K562 (cell line): Measurements from ENCODE around the gene TMCC2. TPM values are rescaled to one million over a fixed set of nuclear protein-coding genes. Genes with fewer than 3 reads are reported as not detected.

Experiments used
- AFF1 ChIP-seq, 2 experiments: fragments of 450-650 bp; IDR thresholded peaks; 2 replicates each; pipeline ENCODE4 v1.6.1; 2018; ENCODE audit warnings: mild to moderate bottlenecking in 2 of 2, low read depth in 1 of 2; ENCODE audit not compliant: partially characterized antibody in 2 of 2
- ARID2 ChIP-seq: fragments of 450-650 bp; IDR thresholded peaks from 2 replicates; pipeline ENCODE4 v1.6.1; 2017; ENCODE audit warnings: antibody characterized with exemption, mild to moderate bottlenecking
- ETV6 ChIP-seq, 3 experiments: fragments of 150-350 bp in 1 of 3; sonication (generic) in 1 of 3; formaldehyde crosslinking in 1 of 3; IDR thresholded peaks; 2 replicates each; pipeline versions ENCODE4 v1.6.1 to v1.8.0; 2014 to 2022; ENCODE audit warnings: borderline replicate concordance in 2 of 3, low read depth in 2 of 3, antibody characterized with exemption in 1 of 3, low read length in 1 of 3, mild to moderate bottlenecking in 1 of 3, missing genetic modification reagents in 1 of 3
- GABPB2 ChIP-seq: fragments of 250-450 bp; sonication (Bioruptor Pico); conservative IDR thresholded peaks from 2 replicates; pipeline ENCODE4 v1.5.1; 2021; ENCODE audit warnings: mild to moderate bottlenecking
- HDGF ChIP-seq: fragments of 450-650 bp; IDR thresholded peaks from 2 replicates; pipeline ENCODE4 v1.6.1; 2016
- PBX2 ChIP-seq, 2 experiments: IDR thresholded peaks in 1 of 2; conservative IDR thresholded peaks in 1 of 2; 2 replicates each; pipeline ENCODE4 v1.6.1; 2016; ENCODE audit warnings: low read depth in 2 of 2, mild to moderate bottlenecking in 1 of 2, missing compliant biosample characterization in 1 of 2, missing genetic modification characterization in 1 of 2, moderate library complexity in 1 of 2
- RBM39 ChIP-seq: fragments of 200-400 bp; formaldehyde crosslinking; optimal IDR thresholded peaks from 2 replicates; pipeline ENCODE3; 2018; ENCODE audit warnings: low read depth, low read length
- ZNF449 ChIP-seq: fragments of 250-450 bp; sonication (Bioruptor Pico); IDR thresholded peaks from 2 replicates; pipeline ENCODE4 v1.8.0; 2022; ENCODE audit warnings: moderate library complexity, mild to moderate bottlenecking, inconsistent platforms
- polyA plus RNA-seq, 8 experiments: library from polyadenylated mRNA; depleted of rRNA in 4 of 8; stranded (reverse) in 5 of 8; unstranded in 3 of 8; fragments of >200 nt; fragmentation: Nextera tagmentation in 2 of 8; fragmentation: Illumina TruSeq in 1 of 8; extraction: Ambion mirVana in 2 of 8; extraction: Trizol in 1 of 8; gene quantifications; 2 replicates each; pipeline versions ENCODE4 v1.2.1 to v1.2.3, GENCODE V29; 2011 to 2014; ENCODE audit warnings: inconsistent platforms in 1 of 8, missing spikeins in 1 of 8
- total RNA-seq, 7 experiments: library from RNA; depleted of rRNA in 6 of 7; stranded (reverse); fragments of >200 nt in 6 of 7; fragmentation: Illumina TruSeq in 2 of 7; extraction: Trizol in 2 of 7; gene quantifications; 2 replicates each; pipeline versions ENCODE4 v1.2.1 to v1.2.3, GENCODE V29; 2011 to 2021; ENCODE audit warnings: low replicate concordance in 1 of 7
- TF ChIP-seq, protein P1 (sequence below): fragments of 250-450 bp; sonication (Bioruptor Pico); IDR thresholded peaks from 2 replicates; pipeline ENCODE4 v1.4.0; 2020; ENCODE audit warnings: mild to moderate bottlenecking, moderate library complexity
- TF ChIP-seq, protein P2 (sequence below), 3 experiments: fragments of 200-800 bp in 1 of 3; fragments of 250-450 bp in 1 of 3; fragments of 450-650 bp in 1 of 3; sonication (Bioruptor Pico) in 1 of 3; sonication (Bioruptor generic) in 1 of 3; formaldehyde crosslinking in 1 of 3; IDR thresholded peaks; 2 replicates each; pipeline versions ENCODE4 v1.6.1 to v1.8.0; 2016 to 2022; ENCODE audit warnings: mild to moderate bottlenecking in 2 of 3, missing genetic modification characterization in 2 of 3, missing compliant biosample characterization in 1 of 3, moderate library complexity in 1 of 3

TMCC2 gene
- total and polyA plus RNA-seq, 9 of the 15 experiments (the other 6 are each of a cell fraction or from before 2014, with no cell fraction given), result 0.06 to 1.8 (median 0.98) TPM

GRCh38 chr1:205211839-205212536 is 15.8 kb upstream of the TMCC2 start (continued):
- TF ChIP-seq, protein P1, sequence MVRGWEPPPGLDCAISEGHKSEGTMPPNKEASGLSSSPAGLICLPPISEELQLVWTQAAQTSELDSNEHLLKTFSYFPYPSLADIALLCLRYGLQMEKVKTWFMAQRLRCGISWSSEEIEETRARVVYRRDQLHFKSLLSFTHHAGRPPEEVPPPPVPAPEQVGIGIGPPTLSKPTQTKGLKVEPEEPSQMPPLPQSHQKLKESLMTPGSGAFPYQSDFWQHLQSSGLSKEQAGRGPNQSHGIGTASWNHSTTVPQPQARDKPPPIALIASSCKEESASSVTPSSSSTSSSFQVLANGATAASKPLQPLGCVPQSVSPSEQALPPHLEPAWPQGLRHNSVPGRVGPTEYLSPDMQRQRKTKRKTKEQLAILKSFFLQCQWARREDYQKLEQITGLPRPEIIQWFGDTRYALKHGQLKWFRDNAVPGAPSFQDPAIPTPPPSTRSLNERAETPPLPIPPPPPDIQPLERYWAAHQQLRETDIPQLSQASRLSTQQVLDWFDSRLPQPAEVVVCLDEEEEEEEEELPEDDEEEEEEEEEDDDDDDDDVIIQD, result 0 out of 2 replicates have a peak, but pooled peaks have one; percentile 1
- TF ChIP-seq HDGF (0 out of 2 replicates have a peak, but pooled peaks have one; percentile 30), ZNF449 (CRISPR knock-in tag) (no peak), ARID2 (no peak), GABPB2 (CRISPR knock-in tag) (no peak), AFF1 (IDR thresholded peaks at IDR 0.05; ENCODE audit: low read depth in 1 of 2, partially characterized antibody in 2 of 2) (peak in 1 of 2 experiments; percentile 70), RBM39 (peak; percentile 49), PBX2 (CRISPR knock-in tag; IDR thresholded peaks at IDR 0.05; ENCODE audit: low read depth) (no peak), PBX2 (tag; conservative IDR thresholded peaks at IDR 0.05; ENCODE audit: low read depth) (0 out of 2 replicates have a peak, but pooled peaks have one; percentile 5), ETV6 (IDR thresholded peaks at IDR 0.05; ENCODE audit: borderline replicate concordance in 1 of 2, low read depth in 2 of 2, low read length in 1 of 2) (0 out of 4 replicates have a peak, but pooled peaks of 1 of the 2 experiments have one; percentile 1), ETV6 (CRISPR knock-in tag; IDR thresholded peaks at IDR 0.05; ENCODE audit: borderline replicate concordance) (no peak)
- TF ChIP-seq, protein P2, sequence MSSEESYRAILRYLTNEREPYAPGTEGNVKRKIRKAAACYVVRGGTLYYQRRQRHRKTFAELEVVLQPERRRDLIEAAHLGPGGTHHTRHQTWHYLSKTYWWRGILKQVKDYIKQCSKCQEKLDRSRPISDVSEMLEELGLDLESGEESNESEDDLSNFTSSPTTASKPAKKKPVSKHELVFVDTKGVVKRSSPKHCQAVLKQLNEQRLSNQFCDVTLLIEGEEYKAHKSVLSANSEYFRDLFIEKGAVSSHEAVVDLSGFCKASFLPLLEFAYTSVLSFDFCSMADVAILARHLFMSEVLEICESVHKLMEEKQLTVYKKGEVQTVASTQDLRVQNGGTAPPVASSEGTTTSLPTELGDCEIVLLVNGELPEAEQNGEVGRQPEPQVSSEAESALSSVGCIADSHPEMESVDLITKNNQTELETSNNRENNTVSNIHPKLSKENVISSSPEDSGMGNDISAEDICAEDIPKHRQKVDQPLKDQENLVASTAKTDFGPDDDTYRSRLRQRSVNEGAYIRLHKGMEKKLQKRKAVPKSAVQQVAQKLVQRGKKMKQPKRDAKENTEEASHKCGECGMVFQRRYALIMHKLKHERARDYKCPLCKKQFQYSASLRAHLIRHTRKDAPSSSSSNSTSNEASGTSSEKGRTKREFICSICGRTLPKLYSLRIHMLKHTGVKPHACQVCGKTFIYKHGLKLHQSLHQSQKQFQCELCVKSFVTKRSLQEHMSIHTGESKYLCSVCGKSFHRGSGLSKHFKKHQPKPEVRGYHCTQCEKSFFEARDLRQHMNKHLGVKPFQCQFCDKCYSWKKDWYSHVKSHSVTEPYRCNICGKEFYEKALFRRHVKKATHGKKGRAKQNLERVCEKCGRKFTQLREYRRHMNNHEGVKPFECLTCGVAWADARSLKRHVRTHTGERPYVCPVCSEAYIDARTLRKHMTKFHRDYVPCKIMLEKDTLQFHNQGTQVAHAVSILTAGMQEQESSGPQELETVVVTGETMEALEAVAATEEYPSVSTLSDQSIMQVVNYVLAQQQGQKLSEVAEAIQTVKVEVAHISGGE (CRISPR knock-in tag; IDR thresholded peaks at IDR 0.05), result peak in 1 of 3 experiments; percentile 99; a peak in 2 of 6 replicates
